Body of pancreas (tissue), 4 donors: Measurements from ENCODE around the gene TSEN34. TPM values are rescaled to one million over a fixed set of nuclear protein-coding genes. Genes with fewer than 3 reads are reported as not detected.

Source experiments
- ATAC-seq: fragments of 150-250 bp; one replicate; pipeline ENCODE4 v1.9.1; 2016
- DNase-seq, 4 donors: peaks; one replicate each; pipeline ENCODE4 v3.0.0-alpha.2; 2019
- H3K27ac ChIP-seq, 4 donors: fragments of 200-600 bp; sonication (generic); 1 replicate in 3 of 4; 2 replicates in 1 of 4; pipeline versions ENCODE4 v1.5.1 to v1.6.1; 2016 to 2019; ENCODE audit warnings: mild to moderate bottlenecking in 1 of 4, mixed read lengths in 1 of 4, moderate library complexity in 1 of 4
- H3K27me3 ChIP-seq, 2 donors: fragments of 200-600 bp; sonication (generic); one replicate each; pipeline ENCODE4 v1.6.0; 2016; ENCODE audit warnings: mild to moderate bottlenecking in 1 of 2
- H3K36me3 ChIP-seq, 2 donors: fragments of 200-600 bp; sonication (generic); replicated peaks in 1 of 2; 2 replicates each; pipeline ENCODE4 v1.5.1; 2016; ENCODE audit warnings: low read depth in 2 of 2; ENCODE audit not compliant: insufficient read depth in 1 of 2
- H3K4me1 ChIP-seq: fragments of 200-600 bp; sonication (generic); one replicate; pipeline ENCODE4 v1.6.0; 2016
- H3K4me3 ChIP-seq, 2 donors: fragments of 200-600 bp; sonication (generic); 1 replicate in 1 of 2; 2 replicates in 1 of 2; pipeline ENCODE4 v1.5.1; 2016 to 2019
- H3K9me3 ChIP-seq, 3 donors: fragments of 200-600 bp; sonication (generic); 1 replicate in 2 of 3; 2 replicates in 1 of 3; pipeline ENCODE4 v1.5.1; 2016
- POLR2A ChIP-seq, 3 donors: fragments of 450-650 bp; IDR thresholded peaks; one replicate each; pipeline ENCODE4 v1.6.1; 2016; ENCODE audit warnings: antibody characterized with exemption in 3 of 3, mild to moderate bottlenecking in 2 of 3
- WGBS, 2 donors: methylation state at CpG; one replicate each; pipeline ENCODE4 v1.1.5; 2017; 5-methylcytosine and 5-hydroxymethylcytosine counted together
- intact Hi-C: fragments of 100-400 bp; cut with DNase I; formaldehyde crosslinking; loops from one replicate; pipeline ENCODE4 v1.15.1; 2023
- total RNA-seq, 2 donors: library from RNA; depleted of rRNA; stranded (reverse); fragments of >200 nt; gene quantifications; one replicate each; pipeline ENCODE4 v1.1.0, GENCODE V29; 2016
- TF ChIP-seq, protein P1 (sequence below), 7 experiments: fragments of 450-650 bp in 4 of 7; fragments of 200-600 bp in 3 of 7; sonication (generic) in 3 of 7; IDR thresholded peaks; one replicate each; pipeline ENCODE4 v1.5.1; 2016 to 2019; ENCODE audit warnings: antibody characterized with exemption in 7 of 7

Gene TSEN34
- total RNA-seq, 2 donors from 2014 or later = 33.9 to 56.6 TPM

DNA sequence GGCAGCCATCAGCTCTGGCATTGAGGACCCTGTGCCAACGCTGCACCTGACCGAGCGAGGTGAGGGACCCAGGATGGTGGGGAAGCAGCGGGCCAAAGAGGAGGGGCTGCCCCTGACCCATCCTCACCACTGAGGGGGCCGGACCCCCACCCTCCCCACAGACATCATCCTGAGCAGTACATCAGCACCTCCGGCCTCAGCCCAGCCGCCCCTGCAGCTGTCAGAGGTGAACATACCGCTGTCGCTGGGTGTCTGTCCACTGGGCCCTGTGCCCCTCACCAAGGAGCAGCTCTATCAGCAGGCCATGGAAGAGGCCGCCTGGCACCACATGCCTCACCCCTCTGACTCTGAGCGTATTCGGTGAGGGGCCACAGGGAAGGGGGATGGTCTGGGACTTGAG is 38.8 kb upstream of the TSEN34 start:
- no peak for ATAC-seq

DNA sequence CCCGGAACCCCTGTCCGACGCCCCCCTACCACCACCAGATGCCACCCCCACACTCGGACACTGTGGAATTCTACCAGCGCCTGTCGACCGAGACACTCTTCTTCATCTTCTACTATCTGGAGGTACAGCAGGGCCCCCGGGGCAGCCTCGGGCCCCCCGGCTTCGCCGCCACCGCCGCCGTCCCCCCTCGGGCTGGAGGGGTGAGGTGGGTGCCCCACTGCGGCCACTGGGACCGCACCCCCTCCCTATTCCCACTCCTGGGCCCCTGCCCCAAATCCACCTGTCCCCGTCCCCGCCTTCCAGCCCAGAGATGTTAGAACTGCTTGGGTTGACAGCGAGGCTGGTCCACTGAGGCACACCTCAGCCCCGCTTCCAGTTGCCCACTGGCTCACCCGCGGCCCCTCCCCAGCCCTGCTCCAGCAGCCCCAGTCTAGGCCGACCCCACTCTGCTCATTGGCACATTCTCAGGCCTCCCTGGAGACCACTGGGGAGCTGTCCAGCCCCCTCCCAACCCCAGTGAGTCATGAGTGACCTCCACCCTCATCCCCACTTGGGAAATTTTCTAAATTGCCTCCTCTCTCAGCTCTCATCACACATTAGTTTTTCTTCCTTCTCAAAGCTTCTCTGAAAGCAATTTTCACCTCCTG is 38.1 kb upstream of the TSEN34 start:
- TF ChIP-seq, protein P1, sequence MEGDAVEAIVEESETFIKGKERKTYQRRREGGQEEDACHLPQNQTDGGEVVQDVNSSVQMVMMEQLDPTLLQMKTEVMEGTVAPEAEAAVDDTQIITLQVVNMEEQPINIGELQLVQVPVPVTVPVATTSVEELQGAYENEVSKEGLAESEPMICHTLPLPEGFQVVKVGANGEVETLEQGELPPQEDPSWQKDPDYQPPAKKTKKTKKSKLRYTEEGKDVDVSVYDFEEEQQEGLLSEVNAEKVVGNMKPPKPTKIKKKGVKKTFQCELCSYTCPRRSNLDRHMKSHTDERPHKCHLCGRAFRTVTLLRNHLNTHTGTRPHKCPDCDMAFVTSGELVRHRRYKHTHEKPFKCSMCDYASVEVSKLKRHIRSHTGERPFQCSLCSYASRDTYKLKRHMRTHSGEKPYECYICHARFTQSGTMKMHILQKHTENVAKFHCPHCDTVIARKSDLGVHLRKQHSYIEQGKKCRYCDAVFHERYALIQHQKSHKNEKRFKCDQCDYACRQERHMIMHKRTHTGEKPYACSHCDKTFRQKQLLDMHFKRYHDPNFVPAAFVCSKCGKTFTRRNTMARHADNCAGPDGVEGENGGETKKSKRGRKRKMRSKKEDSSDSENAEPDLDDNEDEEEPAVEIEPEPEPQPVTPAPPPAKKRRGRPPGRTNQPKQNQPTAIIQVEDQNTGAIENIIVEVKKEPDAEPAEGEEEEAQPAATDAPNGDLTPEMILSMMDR (IDR thresholded peaks at IDR 0.05) = no peak
- no peak for TF ChIP-seq POLR2A (IDR thresholded peaks at IDR 0.05)
- DNase-seq = no peak
- WGBS, 2 donors = 92% methylated on average over 18 to 24 of the region's 25 CpGs

More for the DNA sequence above, 38.8 kb upstream of the TSEN34 start:
- Histone ChIP-seq H3K4me1 (no peaks in the 10 kb centered on the region), H3K27me3 (no peaks in the 10 kb centered on the region), H3K27ac (no peak overlapping the region), H3K9me3 (no peaks in the 10 kb centered on the region), H3K36me3 (peaks cover 4 to 48% of the 10 kb centered on the region in 2 donors), H3K4me3 (no peak overlapping the region)
- DNase-seq = no peak
- TF ChIP-seq, protein P1 (IDR thresholded peaks at IDR 0.05) = no peak
- no peak for TF ChIP-seq POLR2A (IDR thresholded peaks at IDR 0.05)
- intact Hi-C loops = no loop called here
- 95 to 98% methylated on average over 7 to 10 of the region's 12 CpGs for WGBS, 2 donors

DNA sequence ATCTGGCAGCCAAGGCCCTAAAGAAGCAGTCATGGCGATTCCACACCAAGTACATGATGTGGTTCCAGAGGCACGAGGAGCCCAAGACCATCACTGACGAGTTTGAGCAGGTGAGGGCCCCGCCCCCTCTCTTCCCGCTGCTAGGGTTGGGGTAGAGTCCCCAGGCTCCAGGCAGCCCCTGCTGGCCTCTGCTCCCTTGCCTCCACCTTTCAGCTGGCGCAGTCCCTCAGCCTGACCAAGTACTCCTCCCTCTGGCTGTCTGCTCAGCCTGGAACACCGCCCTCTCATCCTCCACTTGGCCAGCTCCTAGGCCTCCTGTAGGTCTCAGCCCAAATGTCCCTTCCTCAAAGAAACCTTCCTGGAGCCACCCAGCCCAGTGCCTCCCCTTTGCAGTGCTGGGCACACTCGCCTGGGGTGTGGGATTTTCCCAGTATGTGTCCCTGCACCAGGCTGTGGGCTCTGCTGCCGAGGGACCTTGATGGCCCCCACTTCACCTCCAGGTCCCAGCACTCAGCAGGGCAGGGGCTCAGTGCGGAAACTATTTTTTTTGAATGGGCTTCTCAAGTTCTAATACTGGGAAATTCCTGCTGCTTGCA is 37.3 kb upstream of the TSEN34 start:
- 80 to 84% methylated on average over 7 to 10 of the region's 10 CpGs for WGBS, 2 donors
- ATAC-seq (no peak), DNase-seq (no peak)
- H3K27me3 ChIP-seq = no peaks in the 10 kb centered on the region
- intact Hi-C loops = no loop called here
- peaks cover 5 to 41% of the 10 kb centered on the region in 2 donors for H3K36me3 ChIP-seq
- no peak overlapping the region for H3K27ac ChIP-seq
- no peaks in the 10 kb centered on the region for H3K9me3 ChIP-seq
- H3K4me3 ChIP-seq = no peak overlapping the region
- H3K4me1 ChIP-seq = peaks cover 12% of the 10 kb centered on the region
- no peak for TF ChIP-seq POLR2A (IDR thresholded peaks at IDR 0.05)
- TF ChIP-seq, protein P1 (IDR thresholded peaks at IDR 0.05) = no peak

More for the DNA sequence above, 38.1 kb upstream of the TSEN34 start:
- peaks cover 5 to 43% of the 10 kb centered on the region in 2 donors for H3K36me3 ChIP-seq
- intact Hi-C loops = no loop called here
- no peaks in the 10 kb centered on the region for H3K9me3 ChIP-seq
- H3K27ac ChIP-seq = no peak overlapping the region
- ATAC-seq = no peak
- no peaks in the 10 kb centered on the region for H3K27me3 ChIP-seq
- H3K4me1 ChIP-seq = peaks cover 3% of the 10 kb centered on the region
- no peak overlapping the region for H3K4me3 ChIP-seq

DNA sequence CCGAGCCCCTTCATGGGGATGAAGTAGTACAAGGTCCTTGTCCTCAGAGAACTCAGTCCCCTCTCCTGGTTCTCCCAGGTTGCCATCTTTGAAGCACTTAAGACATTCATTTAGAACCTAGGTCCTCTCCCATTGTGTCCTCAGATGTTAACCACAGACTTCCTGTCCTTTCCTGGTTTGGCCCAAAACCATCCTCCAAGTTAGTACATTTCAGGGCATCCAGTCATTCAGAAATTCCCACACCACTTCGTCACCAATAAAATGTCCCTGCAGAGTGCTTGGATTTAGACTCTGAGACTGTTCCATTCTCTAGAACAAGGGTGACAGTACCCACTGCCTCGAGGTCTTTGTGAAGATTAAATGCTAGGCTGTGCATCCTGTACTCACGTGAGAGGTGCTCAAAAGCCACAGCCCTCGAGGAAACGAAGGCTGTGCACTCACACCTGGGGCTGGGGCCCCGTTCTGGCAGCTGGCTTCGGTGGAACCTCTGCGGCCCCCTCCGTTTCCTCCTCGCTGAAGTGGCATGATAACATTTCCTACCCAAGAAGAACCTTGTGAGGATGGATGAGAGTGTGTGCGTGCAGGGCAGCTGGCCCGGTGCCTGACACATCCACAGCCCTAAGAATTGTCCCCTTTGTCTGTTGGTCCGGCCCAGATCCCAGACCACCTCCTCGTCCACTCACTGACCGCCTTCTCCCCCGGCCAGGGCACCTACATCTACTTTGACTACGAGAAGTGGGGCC is 36.3 kb upstream of the TSEN34 start:
- Histone ChIP-seq H3K9me3 (no peaks in the 10 kb centered on the region), H3K27ac (no peak overlapping the region), H3K4me3 (no peak overlapping the region), H3K27me3 (no peaks in the 10 kb centered on the region), H3K36me3 (peaks cover 5 to 36% of the 10 kb centered on the region in 2 donors), H3K4me1 (peaks cover 15% of the 10 kb centered on the region)
- TF ChIP-seq POLR2A (IDR thresholded peaks at IDR 0.05) = no peak
- TF ChIP-seq, protein P1 (IDR thresholded peaks at IDR 0.05) = no peak
- DNase-seq (no peak), ATAC-seq (no peak)
- intact Hi-C loops = no loop called here
- WGBS, 2 donors = 51 to 84% methylated on average over 15 to 18 of the region's 18 CpGs
